Skeletal muscle cell (primary cell): ENCODE data around the gene UCP2.
A peak's percentile ranks its signal among the peaks of the same experiment; 100 is the strongest.
"Not testable (repeated sequence)": the region's sequence is repeated elsewhere in the genome, so short reads cannot be mapped to it uniquely, and the experiment has no call there.

Experiments
- DNase-seq: peaks from one replicate; pipeline ENCODE4 v3.0.0-alpha.2; 2010; ENCODE audit warnings: low read depth
- H3K4me3 ChIP-seq: 2 replicates; pipeline ENCODE4 v1.5.1; 2011; ENCODE audit warnings: low read depth, mild to moderate bottlenecking, control low read depth, low read length, moderate library complexity

Gene UCP2

DNA sequence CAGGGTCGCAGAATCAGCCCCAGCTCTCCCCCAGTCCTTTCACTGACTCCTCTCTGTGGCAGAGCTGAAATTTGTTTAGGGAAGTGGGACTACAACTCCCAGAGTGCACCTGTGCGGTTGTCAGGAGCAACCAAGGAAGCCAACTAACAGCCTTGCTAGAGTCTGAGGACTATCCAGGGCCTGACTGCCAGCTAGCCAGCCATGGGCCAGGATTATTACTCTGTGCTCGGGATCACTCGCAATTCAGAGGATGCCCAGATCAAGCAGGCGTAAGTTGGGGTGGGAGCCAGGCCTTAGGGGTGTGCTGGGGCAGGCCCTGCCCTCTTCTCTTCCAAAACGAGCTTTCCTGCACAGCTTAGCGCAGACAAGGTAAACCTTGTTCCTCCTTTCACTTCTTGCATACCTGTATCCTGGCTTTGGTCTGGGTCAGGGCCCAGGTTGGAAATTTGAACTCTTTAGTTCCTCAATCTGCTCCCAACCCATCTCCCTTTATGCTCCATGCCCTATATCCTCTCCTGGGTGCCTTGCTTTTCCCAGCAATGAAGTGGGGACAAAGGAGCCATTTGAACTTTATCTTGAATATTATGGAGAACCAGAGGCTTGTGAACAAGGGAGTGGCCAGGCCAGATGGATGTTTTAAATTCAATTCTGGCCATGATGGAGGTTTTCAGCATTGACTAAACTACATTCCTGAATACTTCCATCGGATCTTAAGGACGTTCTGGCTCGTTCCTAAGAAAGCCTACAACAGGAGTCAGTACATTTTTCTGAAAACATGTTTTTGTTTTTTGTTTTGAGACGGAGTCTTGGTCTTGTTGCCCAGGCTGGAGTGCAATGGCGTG is 31.6 kb downstream of the UCP2 start, which contains the start of gene DNAJB13:
TSS of gene DNAJB13 (plus strand) at position 158 of the 842 bp plus-strand sequence. CDS start at position 202, 44 bp downstream.
- H3K4me3 ChIP-seq = no peak within 1 kb of the TSS
- DNase-seq = no peak

DNA sequence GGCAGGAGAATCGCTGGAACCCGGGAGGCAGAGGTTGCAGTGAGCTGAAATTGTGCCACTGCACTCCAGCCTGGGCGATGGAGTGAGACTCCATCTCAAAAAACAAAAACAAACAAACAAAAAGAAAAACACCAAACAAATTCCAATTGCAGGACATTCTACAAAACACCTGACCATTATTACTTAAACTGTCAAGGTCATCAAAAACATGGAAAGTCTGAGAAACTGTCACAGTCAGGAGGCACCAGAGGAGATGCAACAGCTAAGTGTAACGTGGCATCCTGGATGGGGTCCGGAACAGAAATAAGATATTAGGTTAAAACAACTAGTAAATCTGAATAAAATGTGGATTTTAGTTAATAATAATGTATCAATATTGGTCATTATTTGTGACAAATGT is 32.7 kb downstream of the UCP2 start:
- no peak overlapping the region for H3K4me3 ChIP-seq
- DNase-seq = no peak

DNA sequence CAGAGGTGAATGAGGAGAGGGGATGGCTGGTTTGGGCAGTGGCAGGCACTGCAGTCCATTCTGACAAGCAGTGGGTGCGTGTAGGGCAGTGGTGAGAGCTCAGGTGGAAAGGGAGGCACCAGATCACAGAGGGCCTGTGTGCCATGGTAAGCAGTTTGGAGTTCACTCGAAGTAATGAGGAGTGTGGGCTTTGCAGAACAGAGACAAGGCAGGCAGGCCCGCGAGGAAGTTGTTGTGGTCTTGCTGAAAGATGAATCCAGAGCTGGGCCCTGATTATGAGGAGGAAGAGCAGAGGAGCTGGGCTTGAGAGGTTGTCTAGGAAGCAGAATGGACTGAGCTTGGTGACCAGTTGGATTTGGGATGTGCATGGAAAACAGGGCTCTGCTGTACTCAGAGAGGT is 33.4 kb downstream of the UCP2 start:
- H3K4me3 ChIP-seq = no peak overlapping the region
- DNase-seq = no peak

DNA sequence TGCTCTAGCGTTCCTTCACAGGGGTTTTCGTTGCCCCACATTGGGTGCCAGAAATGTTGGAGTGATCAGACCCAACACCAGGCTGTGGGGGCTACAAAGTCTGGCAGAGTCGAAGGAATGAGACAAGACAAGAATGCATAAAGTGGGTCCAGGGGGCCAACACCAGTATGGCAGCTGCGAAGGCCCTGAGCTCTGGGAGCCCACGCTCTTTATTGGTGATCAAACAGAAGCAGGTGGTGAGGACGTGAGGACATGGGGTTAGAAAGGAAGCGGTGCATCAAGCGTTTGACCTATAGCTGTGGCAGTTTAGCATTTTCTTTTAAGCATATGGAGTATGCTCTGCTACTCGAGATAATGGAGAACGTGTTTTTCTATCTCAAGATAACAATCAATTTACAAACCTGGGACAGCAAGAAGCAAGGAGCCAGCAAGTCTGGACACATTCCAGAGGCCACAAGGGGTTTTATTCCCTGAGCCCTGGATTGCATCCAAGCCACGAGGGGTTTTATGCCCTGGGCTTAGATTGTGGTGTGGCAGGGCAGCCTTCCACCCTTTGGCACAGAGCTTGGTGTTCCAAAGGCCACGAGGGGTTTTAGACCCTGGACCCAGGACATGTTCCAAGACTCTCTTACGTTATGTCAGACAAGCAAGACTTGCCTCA is 35.7 kb downstream of the UCP2 start:
- DNase-seq = no peak
- no peak overlapping the region for H3K4me3 ChIP-seq

DNA sequence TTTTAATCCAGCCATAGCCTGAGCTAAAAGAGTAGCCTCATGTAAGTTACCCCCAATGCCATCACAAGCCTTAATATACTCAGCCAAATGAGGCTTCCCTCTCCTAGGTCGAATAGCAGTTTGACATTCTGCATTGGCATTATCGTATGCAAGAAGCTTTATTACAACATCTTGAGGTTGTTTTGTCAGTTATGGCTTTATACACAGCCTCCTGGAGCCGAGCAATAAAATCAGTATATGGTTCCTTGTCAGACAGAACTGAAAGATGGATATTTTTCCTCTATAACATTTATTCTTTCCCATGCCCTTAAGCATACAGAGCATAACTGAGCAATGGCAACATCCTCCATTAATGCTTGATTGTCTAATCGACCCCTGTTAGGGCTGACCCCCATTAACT is 37.2 kb downstream of the UCP2 start:
- no peak overlapping the region for H3K4me3 ChIP-seq
- DNase-seq = no peak

DNA sequence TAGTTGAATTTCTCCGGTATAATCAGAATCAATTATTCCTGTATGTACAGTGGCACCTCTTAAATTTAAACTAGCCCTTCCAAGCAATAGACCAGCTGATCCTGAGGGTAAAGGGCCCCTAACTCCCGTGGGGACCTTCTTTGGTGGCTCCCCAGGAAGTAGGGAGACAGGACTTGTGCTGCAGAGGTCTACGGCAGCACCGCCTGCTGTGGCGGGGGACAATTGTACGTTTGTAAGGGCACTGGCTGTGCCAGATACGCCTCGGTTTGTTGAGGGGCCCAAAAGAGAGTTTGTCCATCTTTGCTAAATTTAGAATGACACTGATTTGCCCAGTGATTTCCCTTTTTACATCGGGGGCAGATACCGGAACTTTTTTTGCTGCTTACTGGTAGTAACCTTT is 37.7 kb downstream of the UCP2 start:
- no peak for DNase-seq
- no peak overlapping the region for H3K4me3 ChIP-seq

DNA sequence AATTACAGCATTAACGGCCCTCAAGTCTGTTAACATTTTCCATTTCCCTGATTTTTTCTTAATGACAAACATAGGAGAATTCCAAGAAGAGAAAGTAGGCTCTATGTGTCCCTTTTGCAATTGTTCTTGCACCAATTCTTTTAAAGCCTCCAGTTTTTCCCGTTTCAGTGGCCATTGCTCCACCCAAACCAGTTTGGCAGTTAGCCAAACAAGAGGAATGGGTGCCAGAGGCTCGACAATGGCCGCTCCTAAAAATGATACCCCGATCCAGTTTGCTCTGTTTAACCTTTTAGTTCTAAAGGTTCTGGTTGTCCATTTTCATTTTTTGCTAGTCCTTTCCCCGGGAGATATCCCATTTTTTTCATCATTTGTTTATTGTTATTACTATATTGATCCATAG is 38.6 kb downstream of the UCP2 start:
- no peak overlapping the region for H3K4me3 ChIP-seq
- no peak for DNase-seq

DNA sequence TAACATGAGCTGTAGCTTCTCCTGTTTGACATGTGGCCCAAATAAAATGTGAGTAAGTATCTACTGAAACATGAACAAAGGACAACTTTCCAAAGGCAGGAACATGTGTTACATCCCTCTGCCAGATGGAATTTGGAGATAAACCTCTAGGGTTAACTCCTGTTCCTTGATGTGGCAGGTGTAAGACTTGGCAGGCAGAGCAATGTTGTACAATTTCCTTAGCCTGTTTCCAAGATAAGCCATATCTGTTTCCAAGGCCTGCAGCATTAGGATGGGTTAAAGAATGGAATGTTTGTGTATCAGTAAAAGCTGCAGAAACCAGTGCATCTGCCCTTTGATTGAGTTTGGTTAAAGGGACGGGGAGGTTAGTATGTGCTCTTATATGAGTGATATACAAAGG is 40.6 kb downstream of the UCP2 start:
- H3K4me3 ChIP-seq = no peak overlapping the region

DNA sequence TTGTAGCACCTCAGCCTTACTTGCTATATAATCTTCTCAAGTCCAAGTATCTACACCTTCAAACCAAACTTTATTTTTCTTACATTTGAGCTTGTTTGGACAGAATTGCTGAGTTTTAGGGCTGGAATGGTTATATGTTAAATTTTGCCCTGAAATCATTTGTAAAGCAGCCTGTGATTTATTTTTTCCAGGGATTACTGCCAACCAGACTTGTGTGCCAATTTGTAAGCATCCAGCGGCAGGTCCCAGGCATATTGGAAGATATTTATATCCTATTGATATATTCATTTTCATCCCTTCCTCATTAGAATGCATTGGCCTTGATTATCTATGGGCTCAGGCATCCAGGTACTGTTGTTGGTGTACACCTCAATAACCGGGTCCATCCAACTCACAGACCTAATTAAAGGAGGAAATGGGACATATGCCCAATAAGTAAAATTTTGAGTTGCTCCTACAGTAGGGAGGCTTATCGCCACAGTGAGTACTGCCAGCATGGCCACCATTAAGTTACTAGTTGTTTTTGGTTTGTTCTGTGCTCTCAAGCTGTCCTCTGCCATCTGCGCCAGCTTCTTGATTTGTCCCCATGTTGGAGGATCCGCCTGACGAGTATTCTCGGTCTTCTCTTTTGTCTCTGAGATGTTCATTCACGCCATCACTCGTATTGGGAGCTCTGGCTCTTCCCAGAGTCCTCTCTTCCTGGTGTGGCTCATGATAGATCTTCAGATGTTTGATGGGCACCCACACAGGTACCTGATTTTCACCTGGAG is 41.7 kb downstream of the UCP2 start:
- no peak for DNase-seq
- H3K4me3 ChIP-seq = no peak overlapping the region

More for the DNA sequence above, 40.6 kb downstream of the UCP2 start:
- DNase-seq = no peak

DNA sequence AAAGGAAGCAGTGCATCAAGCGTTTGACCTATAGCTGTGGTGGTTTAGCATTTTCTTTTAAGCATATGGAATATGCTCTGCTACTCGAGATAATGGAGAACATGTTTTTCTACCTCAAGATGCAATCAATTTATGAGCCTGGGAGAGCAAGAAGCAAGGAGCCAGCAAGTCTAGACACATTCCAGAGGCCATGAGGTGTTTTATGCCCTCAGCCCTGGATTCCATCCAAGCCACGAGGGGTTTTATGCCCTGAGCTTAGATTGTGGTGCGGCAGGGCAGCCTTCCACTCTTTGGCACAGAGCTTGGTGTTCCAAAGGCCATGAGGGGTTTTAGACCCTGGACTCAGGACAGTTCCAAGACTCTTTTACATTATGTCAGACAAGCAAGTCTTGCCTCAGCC is 43.5 kb downstream of the UCP2 start:
- no peak for DNase-seq
- H3K4me3 ChIP-seq = no peak overlapping the region

DNA sequence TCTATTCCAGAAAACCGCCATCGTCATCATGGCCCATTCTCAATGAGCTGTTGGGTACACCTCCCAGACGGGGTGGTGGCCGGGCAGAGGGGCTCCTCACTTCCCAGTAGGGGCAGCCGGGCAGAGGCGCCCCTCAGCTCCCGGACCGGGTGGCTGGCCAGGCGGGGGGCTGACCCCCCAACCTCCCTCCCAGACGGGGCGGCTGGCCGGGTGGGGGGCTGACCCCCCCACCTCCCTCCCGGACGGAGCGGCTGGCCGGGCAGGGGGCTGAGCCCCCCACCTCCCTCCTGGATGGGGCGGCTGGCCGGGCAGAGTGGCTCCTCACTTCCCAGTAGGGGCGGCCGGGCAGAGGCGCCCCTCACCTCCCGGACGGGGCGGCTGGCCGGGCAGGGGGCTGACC is 46.6 kb downstream of the UCP2 start:
- not testable (repeated sequence) for H3K4me3 ChIP-seq, DNase-seq

DNA sequence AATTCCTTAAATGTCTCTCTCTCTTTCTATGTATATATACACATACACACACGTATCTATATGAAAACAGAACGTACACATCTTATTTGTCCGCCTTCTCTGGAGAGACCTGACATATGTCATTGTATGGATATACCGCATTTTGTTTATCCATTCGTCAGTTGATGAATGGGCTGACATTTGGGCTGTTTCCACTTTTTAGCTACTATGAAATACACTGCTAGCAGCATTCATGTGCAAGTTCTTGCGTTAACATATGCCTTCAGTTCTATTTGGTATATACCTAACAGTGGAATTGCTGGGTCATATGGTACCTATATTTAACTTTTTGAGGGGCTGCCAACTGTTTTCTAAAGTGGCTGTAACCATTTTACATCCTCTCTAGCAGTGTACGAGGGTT is 49.9 kb downstream of the UCP2 start:
- no peak for DNase-seq
- H3K4me3 ChIP-seq = no peak overlapping the region

DNA sequence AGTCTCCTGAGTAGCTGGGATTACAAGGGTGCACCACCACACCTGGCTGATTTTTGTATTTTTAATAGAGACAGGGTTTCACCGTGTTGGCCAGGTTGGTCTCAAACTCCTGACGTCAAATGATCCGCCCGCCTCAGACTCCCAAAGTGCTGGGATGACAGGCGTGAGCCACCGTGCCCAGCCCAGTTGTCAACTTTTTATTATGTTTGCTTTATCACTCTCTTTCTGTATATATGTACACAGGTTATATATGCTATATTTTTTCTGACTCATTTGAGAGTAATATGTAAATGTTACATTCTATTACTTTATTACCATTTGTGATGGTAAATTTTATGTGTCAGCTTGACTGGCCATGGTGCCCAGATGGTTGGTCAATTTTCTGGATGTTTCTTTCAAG is 50.7 kb downstream of the UCP2 start:
- no peak for DNase-seq
- no peak overlapping the region for H3K4me3 ChIP-seq

DNA sequence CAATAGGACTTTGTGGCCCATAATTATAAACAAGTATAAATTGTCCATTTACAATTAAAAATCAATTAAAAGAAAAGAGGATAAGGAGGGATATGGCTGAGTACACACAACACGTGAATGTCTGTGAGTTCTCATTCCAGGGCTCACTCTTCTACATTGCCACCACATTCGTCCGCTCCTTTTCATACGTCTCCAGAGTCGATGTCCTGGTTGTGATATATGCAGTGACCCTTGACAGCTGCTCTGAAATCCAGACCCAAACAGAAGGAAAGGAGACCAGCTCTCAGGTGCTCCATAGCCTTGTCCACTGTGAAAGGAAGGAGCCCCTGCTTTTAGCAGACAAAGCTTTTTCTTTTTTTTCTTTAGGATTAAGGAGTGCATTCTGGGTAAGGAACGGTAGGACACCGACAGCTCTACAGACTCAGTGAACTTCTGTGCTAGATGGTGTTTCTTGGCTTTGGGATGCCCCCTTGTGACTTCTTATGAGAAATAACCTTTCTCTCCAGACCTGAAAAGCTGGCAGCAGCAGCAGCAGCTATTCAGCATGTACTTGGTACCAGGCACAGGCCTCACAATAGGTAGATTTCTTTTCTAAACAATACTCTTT is 51.5 kb downstream of the UCP2 start:
- peak; percentile 37 for DNase-seq
- no peak overlapping the region for H3K4me3 ChIP-seq

DNA sequence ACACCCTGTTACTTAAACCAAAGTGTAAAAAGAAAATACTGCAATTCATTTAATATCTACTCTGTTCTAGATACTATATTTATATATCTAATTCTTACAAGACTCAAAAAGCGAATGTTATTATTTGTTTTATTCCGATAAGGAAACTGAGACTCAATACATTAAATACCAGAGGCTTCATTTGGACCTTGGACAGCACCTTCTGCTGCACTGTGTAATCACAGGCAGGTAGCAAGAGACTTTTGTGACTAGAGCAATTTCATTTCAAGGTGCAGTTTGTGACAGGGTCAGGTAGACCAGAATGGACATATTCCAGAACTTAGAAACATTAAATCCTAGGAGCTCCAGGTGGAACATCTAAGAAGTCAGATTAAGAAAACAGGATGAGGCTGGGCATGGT is 53.3 kb downstream of the UCP2 start:
- H3K4me3 ChIP-seq = no peak overlapping the region
- DNase-seq = no peak
